Mucosa of gallbladder (tissue), 1 donor: ENCODE data around the gene ERICH3. TPM values are rescaled to one million over a fixed set of nuclear protein-coding genes. Genes with fewer than 3 reads are reported as not detected.

ENCODE experiments used
- DNase-seq: peaks from one replicate; pipeline ENCODE4 v3.0.0-alpha.2; 2020; ENCODE audit warnings: low spot score
- total RNA-seq: library from RNA; stranded (reverse); gene quantifications from one replicate; pipeline ENCODE4 v1.2.1, GENCODE V29; 2021
- donor health status: DM: no; HTN: no; CAD: no.

Gene ERICH3
- 0.09 TPM for total RNA-seq

DNA sequence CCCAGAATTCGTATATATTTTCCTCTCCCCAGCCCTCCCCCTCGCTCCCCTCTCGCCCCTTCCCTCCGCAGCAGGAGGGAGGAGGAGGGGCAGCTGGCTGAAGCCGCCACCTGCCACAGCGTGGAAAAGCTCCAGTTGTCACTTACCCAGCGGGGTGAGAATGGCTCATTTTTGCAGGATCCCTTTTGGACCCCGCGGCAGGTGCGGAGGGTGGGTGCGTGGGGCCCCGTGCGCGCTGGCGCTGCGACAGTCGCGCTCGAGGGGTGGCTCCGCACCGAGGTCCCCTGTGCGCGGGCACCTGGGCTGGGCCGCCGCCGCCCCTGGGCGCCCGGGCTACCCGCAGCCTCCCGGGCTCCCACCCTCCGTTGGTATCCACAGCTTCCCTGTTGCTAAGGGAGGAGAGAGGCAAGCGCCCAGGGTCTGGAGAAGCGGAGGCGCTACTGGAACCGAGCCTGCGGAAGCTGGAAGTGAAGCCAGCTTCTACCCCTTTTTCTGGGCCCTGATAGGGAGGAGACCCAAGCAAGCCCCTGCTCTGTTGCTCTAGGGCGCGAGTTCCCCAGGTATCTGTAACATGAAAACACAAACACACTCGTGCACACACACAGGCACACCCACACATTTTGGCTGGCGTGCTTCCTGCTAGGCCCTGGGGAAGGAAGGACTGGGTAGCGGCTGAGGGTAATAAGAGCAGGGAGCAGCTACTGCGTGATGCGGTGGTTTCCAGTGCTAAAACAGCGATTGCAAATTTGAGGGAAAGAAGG lies at the start of gene ERICH3:
TSS of gene ERICH3 (minus strand) at position 442 of the 761 bp plus-strand sequence. CDS start at position 169, 273 bp downstream.
- DNase-seq: no peak

GRCh38 chr1:74717626-74718025 lies 44.0 kb upstream of the ERICH3 start:
- DNase-seq: no peak

DNA sequence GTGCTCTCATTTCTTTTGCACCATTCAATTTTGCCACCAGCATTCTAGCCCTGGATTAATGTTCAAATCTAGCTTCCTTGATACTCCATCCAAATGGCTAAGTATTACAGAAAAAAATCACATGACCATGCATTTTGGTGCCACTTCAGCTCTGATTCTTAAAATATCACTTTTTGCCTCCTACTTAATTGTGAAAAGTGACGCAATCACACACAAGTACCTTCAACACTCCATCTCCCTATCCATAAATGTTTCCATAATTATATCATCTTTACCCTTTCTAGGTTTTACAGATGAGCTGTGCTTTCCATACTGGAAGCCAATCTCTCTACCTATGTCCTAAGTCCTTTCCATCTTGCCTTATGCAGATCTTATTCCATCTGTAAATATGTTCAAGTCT lies 43.2 kb upstream of the ERICH3 start:
- no peak for DNase-seq

- DNase-seq: no peak
These were observed 42.2 kb upstream of the ERICH3 start for GRCh38 chr1:74715806-74716205.

- no peak for DNase-seq
These were observed 41.6 kb upstream of the ERICH3 start for GRCh38 chr1:74715236-74715502.

- no peak for DNase-seq
These were observed 41.0 kb upstream of the ERICH3 start for GRCh38 chr1:74714429-74715235.

DNA sequence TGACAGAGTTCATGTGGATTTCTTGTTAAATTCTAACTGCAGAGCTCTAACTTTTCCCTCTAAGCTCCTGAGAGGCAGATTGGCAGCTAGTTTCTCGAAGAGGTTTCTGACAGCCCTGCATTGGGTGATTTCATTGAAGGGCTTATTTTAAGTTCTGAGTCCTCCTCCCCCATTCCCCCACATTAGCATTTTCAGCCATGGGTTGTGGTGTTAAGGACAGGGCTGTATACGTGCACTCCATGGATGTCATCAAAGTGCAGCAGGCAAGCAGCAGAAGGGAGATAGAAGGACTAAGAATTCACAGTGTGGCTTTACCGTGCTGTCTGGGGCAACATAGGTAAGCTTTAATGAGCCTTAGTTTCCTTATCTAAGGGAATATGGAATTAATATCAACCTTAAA lies 40.3 kb upstream of the ERICH3 start:
- DNase-seq: no peak

DNA sequence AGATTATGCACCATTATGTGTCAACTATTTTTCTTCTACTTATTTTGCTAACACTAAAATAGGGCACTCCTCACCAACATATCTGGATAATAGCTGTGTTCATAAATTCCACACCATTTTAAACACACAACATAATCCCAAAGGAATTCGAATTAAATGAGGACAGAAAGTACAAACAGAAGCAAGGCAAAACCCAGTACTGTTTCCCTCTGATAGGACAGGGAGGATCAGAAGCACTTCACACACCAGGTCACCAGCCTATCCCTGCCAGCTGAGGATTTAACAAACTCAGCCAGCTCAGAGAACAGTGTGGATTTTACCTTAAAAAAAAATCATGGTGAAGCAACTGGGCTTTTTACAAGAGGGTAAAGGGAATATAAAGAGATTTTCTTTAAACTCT lies 39.3 kb upstream of the ERICH3 start:
- no peak for DNase-seq

GRCh38 chr1:74703386-74704182 lies 30.0 kb upstream of the ERICH3 start:
- DNase-seq: no peak

DNA sequence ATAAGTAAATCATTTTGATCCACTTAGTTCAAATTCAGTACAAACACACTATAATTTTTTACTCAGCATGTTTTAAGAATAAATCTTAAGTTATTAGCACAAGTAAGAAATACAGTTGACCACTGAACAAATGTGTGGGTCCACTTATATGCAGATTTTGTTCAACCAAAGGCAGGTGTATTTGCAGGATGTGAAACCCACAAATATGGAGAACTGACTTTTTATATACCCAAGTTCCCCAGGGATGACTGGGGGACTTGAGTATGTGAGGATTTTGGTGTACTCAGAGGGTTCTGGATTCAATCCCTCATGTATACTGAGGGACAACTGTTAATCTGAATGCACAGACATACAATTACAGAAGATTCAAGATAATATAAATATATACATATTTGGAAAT lies 25.7 kb upstream of the ERICH3 start:
- no peak for DNase-seq

GRCh38 chr1:74697832-74698231 lies 24.2 kb upstream of the ERICH3 start:
- no peak for DNase-seq

GRCh38 chr1:74693473-74693872 lies 19.9 kb upstream of the ERICH3 start:
- no peak for DNase-seq

DNA sequence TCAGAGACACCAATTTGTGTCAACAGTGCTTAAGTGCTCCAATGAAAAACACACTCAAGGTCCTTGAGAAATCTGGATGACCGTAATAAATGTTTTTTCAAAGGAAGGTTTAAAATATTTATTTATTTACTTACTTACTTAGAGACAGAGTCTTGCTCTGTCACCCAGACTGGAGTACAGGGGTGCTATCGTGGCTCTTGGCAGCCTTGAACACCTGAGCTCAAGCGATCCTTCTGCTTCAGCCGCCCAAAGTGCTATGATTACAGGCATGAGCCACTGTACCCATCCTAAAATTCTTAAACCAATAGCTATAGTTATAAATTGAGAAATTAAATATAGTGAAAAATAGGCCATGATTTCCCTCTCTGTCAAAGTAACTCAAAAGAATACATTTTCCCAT lies 17.3 kb upstream of the ERICH3 start:
- DNase-seq: no peak

- DNase-seq: no peak
These were observed 16.7 kb upstream of the ERICH3 start for GRCh38 chr1:74690364-74690696.

GRCh38 chr1:74689621-74690363 lies 16.2 kb upstream of the ERICH3 start:
- peak; percentile 49 for DNase-seq

DNA sequence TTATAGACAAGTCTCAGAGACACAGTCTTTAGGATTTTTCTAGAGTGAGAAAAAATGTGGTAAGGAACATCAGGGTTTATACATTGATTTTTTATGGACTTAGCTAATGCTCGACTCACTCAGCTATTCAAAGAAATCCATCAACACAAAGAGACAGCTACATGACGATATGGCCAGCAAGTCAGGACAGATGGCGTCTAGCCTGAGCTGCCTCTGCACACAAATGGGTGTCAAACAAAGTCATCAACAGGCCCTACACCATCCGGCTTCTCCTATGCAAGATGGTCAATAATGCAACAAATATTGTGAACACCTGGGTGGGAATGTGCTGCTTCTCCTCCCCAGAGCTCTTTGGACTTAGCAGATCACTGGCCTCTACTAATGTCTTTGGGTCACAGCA lies 13.3 kb upstream of the ERICH3 start:
- DNase-seq: no peak

DNA sequence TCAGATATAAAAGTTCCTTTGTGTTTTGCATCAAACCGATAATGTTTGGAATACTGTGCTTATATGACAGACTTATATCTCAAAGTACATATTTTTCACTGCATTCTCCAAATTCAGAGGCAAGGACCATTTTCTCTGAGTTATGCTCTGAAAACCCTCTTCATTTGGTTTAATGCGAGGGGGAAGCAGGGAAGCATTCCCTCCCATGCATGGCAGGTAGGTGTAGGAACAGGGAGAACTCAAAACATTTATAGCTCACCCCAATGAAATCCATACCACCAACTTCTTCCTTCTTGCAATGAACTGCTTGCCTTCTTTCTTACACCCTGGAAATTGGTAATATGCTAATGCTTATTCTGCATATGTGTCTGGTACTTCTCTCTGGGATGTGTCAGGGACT lies 10.7 kb upstream of the ERICH3 start:
- DNase-seq: no peak

DNA sequence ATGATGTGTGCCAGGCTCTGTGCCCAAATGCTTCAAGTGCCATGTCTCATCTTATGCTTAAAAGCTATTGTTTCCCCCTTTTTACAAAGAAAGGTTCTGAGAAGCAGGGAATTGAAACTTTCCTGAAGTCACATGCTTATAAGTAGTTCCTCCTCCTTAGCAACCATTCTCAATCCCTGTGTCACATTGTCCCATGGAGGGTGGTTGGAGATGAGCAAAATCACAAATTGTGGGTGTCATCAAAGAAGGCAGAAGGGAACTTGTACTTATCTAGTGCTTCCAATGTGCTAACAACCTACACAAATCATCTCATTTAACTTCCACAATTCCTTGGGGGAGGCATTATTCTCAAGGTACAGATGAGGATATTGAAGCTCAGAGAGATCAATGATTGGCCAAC lies 10.1 kb upstream of the ERICH3 start:
- no peak for DNase-seq

DNA sequence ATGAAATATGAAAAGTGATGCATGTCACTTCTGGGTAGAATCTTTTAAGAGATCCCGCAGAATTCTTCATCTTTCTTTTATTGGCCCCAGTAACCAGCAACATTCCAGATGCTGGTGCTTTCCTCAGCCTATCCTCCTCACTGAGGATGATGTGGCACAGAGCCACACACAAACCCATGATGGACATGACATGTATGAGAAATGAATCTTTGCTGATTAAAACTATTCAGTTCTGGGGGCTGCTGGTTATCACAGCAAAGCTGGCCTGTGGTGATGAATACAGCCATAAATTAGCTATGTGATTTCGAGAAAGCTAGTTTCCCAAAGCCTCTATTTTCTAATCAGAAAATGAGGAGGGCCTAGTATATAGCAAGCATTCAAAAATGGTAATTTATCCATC lies 8.3 kb upstream of the ERICH3 start:
- no peak for DNase-seq

- no peak for DNase-seq
These were observed 7.9 kb upstream of the ERICH3 start for GRCh38 chr1:74681449-74681848.

DNA sequence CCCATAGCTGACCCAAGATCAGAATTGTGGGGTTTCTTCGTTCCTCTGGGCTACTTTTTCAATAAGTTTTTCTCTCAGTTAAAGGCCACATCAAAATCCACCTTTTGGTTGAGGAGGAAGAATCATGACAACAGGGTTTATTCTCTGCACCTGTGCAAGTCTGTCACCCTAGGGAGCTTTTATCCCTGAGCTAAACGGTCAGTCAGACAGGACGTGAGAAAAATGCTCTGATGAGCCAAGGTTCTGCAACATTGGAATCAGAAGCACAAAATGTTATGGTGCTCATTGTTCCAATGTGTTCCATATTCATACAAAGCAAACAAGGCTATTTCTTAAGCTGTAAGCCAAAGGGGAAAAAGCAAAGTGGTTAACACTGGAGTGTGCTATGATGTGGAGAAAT lies 7.4 kb upstream of the ERICH3 start:
- DNase-seq: no peak

GRCh38 chr1:74679811-74680210 lies 6.2 kb upstream of the ERICH3 start:
- no peak for DNase-seq
